ENCODE results near the gene MRPL11.
"Not testable (repeated sequence)": the region's sequence is repeated elsewhere in the genome, so short reads cannot be mapped to it uniquely, and the experiment has no call there.

Gene MRPL11

DNA sequence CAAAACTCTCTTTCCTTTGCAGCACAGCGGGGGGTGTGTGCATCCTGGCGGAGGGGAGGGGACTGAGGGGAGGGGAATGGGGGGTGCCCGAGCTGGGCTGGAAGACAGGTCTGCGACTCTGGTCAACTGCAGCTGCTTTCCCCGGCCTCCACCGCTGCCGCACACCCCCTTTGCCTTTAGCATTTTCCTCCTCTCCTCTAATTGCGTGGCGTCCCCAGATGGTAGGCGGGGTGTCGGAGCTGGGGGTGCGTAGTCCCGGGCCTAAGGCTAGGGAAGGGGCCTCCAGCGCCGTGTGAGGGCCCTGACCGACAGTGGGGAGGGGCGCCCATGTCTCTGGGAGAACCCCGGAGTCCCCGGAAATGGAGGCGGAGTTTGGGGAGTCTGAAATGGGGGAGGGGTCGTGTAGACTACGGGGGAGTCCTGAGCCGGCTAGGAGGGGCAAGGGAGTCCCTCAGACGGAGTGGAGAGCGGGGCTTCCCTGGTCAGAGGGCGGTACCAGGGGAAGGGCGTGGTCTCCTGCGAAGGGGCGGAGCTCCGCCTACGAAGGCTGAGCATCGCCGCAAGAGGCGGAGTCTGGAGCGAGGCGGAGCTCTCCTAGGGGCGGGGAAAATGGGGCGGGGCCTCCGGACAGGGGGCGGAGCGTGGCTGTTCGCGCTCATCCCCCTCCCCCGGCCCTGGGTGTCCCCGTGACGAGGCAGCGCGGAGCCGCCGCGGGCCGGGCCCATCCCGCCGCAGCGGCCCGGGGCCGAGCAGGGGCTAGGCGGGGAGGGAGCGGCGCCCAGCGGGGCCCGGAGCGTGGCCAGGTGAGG is 27.8 kb upstream of the MRPL11 start, which contains the start of gene PELI3:
Gene PELI3 (plus strand): TSS at position 681 of the 809 bp plus-strand sequence. CDS start 1,224 bp downstream, outside the sequence.
- peak; percentile 98 for DNase-seq

GRCh38 chr11:66465373-66466224 is 27.0 kb upstream of the MRPL11 start:
- no peak for DNase-seq

- DNase-seq: no peak
Measured at GRCh38 chr11:66464916-66465315, 26.3 kb upstream of the MRPL11 start.

GRCh38 chr11:66464116-66464515 is 25.5 kb upstream of the MRPL11 start:
- not testable (repeated sequence) for DNase-seq

GRCh38 chr11:66462911-66463310 is 24.3 kb upstream of the MRPL11 start:
- no peak for DNase-seq

DNA sequence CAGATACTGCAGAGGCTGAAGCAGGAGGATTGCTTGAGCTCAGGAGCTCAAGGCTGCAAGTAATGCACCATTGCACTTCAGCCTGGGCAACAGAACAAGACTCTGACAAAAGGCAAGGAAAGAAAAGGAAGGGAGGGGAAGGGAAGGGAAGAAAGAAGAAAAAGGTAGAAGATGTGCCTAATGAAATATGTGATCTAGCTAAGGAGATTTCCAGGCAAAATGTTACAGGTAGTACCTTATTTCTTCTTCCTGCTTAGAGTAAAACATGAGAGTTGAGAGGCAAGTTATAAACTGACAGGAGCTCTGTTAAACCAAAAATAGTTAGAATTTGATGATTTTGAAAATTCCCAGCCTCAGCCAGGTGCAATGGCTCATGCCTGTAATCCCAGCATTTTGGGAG is 23.4 kb upstream of the MRPL11 start:
- no peak for DNase-seq

DNA sequence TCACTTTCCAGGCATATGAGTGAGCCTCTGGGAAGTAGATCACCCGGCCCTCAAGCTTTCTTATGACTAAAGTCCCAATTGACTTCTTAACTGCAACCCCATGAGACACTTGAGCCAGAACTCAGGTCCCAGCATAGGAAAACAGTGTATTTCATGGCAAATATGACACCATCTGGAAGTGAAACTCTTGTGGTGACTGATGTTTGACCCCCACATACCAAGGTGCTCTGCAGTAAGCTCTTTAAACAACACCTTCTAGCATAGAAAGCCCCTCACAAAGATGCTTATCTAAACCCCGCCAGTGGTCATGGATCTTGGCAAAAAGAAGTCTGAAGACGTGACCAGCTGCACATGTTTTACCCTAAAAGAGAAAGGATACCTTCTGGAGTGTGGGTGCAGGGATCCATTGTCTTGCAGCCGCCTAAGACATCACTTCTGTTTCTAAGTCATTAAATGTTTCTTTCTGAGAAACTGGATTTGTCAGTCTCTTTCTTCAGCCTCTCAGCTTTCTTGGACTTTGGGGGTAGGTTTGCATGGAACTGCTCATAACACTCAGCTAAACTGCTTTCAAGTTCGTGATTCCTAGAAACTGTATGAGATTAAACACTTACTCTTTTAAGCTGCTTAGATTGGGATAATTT is 20.6 kb upstream of the MRPL11 start:
- no peak for DNase-seq

GRCh38 chr11:66457826-66458225 is 19.2 kb upstream of the MRPL11 start:
- no peak for DNase-seq

- no peak for DNase-seq
Measured at GRCh38 chr11:66454828-66455227, 16.2 kb upstream of the MRPL11 start.

- no peak for DNase-seq
Measured at GRCh38 chr11:66454247-66454646, 15.6 kb upstream of the MRPL11 start.

DNA sequence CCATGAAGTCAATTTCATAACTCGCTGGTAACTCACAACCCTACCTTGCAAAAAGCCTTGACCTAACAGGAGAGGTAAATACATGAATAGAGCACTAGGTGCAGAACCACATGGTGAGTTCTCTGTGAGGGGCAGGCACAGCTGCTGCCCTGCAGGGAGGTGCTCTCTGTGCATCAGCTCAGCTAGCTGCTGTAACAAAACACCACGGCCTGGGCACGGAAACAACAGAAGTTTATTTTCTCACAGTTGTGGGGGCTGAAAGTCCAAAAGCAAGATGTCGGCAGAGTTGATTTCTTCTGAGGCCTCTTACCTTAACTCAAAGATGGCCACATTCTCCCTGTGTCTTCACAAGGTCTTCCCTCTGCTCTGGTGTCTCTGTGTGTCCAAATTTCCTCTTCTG is 13.0 kb upstream of the MRPL11 start:
- no peak for DNase-seq

DNA sequence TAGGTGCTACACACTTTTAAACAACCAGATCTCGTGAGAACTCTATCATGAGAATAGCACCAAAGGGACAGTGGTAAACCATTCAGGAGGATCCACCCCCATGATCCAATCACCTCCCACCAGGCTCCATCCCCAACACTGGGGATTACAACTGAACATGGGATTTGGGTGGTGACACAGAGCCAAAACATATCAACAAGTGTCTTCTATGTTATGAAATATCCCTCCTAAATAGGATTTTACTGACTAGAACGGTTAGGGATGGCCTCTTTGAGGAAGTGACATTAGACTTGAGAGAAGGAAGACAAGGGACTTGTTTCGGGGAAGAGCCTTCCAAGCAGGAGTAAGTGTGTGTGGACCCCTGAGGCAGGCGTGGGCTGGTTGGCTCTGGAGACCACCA is 11.9 kb upstream of the MRPL11 start:
- no peak for DNase-seq

- DNase-seq: no peak
Measured at GRCh38 chr11:66448523-66448922, 9.9 kb upstream of the MRPL11 start.

DNA sequence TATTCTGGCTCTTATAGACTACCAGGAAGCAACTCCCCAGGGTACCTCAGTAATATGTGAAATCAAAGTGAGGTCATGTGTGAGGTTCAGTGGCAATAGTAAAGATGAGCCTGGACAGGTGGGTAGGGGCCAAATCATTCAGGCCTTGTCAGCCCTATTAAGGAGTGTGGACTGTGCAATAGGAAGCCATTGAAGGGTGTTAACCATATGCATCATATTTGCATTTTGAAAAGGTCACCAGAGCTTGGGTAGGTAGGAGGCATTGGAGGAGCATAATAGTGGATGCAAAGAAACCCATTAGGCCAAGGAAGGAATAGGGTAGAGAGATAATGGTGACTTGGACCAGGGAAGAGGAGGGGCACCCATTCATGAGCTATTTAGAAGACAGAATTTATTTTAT is 8.4 kb upstream of the MRPL11 start:
- no peak for DNase-seq

DNA sequence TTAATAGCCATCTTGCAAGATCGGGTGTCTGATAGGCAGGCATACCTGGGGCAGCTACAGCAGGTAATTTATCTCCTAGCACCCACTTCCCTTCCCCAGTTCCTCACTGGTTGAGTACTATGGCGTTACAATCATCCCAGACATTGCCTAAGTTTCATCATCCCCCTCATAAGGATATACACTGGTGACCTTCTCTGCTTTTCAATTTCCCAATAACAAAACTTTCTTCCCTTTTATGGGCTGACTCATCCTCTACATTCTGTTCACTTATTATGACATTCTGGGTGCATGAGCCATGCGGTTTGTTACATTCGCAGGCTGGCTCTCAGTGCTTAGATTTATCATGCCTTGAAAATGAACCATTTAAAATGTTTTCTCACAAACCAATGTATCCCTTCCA is 5.0 kb upstream of the MRPL11 start:
- no peak for DNase-seq

- not testable (repeated sequence) for DNase-seq
Measured at GRCh38 chr11:66440940-66441282, 2.3 kb upstream of the MRPL11 start.

DNA sequence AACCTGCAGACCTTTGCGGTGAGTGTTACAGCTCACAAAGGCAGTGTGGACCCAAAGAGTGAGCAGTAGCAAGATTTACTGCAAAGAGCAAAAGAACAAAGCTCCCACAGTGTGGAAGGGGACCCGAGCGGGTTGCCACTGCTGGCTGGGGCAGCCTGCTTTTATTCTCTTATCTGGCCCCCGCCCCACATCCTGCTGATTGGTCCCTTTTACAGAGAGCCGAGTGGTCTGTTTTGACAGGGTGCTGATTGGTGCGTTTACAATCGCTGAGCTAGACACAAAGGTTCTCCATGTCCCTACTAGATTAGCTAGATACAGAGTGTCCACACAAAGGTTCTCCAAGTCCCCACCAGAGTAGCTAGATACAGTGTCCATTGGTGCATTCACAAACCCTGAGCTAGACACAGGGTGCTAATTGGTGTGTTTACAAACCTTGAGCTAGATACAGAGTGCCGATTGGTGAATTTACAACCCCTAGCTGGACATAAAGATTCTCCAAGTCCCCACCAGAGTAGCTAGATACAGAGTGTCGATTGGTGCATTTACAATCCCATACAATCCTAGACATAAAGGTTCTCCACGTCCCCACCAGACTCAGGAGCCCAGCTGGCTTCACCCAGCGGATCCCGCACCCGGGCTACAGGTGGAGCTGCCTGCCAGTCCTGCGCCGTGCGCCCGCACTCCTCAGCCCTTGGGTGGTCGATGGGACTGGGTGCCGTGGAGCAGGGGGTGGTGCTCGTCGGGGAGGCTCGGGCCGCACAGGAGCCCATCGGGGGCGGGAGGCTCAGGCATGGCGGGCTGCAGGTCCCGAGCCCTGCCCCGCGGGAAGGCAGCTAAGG is 1.7 kb upstream of the MRPL11 start:
- not testable (repeated sequence) for DNase-seq

DNA sequence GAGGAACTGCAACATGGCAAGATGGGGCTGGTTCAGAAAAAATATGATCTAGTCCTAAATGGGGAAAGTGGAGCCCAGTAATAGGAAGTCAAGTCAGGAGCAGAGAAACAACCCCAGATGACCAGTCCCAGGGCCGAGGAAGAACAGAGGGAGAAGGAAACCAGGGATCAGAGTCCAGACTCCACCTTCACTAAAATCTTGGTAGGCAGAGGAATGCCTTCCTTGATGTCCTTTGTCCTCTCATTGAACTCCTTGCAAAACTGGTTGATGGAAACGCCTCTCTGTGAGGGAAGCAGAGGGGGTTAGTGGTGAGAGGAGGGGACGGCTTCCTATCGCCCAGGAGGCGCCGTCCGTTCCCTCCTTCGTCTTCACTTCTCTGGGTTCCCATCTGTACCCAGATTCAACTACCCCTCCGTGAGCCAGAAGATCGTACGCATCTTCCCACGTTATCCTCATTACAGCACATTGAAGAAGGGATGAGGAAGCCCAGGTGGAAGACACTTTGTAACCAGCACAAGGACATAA is 607 bp downstream of the MRPL11 start:
- no peak for DNase-seq

DNA sequence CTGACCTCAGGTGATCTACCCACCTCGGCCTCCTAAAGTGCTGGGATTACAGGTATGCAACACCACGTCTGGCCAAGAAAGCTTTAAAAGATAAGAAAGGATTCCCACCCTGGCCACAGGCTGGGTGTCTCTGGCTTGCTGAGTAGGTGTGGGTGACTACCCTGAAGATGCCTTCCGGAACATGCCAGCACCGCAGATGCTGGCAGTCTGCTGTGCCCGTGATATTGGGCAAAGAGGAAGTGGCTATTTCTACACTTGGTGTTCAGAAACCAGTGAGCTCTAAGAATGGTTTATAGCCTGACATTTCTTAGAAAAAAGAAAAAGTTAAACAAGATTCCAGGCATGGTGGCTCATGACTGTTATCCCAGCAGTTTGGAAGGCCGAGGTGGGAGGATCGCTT is 6.1 kb downstream of the MRPL11 start:
- DNase-seq: no peak

DNA sequence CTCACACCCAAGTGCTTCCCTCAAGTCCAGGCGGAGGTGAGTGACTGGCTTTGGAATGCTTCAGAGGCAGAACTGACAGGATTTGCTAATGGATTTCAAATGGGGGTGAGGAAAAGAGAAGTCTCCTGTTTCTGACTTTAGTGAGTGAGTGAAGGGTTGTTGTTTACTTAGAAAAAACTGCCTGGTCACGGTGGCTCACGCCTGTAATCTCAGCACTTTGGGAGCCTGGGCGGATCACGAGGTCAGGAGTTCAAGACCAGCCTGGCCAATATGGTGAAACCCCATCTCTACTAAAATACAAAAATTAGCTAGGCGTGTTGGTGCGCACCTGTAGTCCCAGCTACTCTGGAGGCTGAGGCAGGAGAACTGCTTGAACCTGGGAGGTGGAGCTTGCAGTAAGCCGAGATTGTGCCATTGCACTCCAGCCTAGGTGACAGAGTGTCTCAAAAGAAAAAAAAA is 6.7 kb downstream of the MRPL11 start:
- not testable (repeated sequence) for DNase-seq

GRCh38 chr11:66431287-66431686 is 7.4 kb downstream of the MRPL11 start:
- DNase-seq: not testable (repeated sequence)

- peak; percentile 76 for DNase-seq
Measured at GRCh38 chr11:66429983-66430602, 8.6 kb downstream of the MRPL11 start.

All from stimulated activated CD4-positive, alpha-beta T cell treated with anti-CD3 and anti-CD28 coated beads, Interleukin-12 subunit alpha, Interleukin-12 subunit beta, amount 100 ng/mL, for 4 hours (primary cell).